ENCODE measurements around the gene PGA3.
"Not testable (repeated sequence)": the region's sequence is repeated elsewhere in the genome, so short reads cannot be mapped to it uniquely, and the experiment has no call there.

GRCh38 chr11:61211327-61211952, 8.1 kb downstream of the PGA3 start:
- TF ChIP-seq POLR2AphosphoS5 (IDR thresholded peaks at IDR 0.05; ENCODE audit: low read depth); CTCF (IDR thresholded peaks at IDR 0.05; ENCODE audit: insufficient read depth, low read length): not testable (repeated sequence)

All from HL-60 (cell line).